DMS79 treated with DMSO at 0.1 percent for 48 hours (cell line): ENCODE data around the gene ZBTB47.

Source experiments
- DNase-seq: peaks from one replicate; lab custom pipeline; 2025; lab: John Stamatoyannopoulos, UW

The ZBTB47 gene

GRCh38 chr3:42712688-42713372 lies 59.3 kb downstream of the ZBTB47 start:
- DNase-seq, result no peak

- DNase-seq, result no peak
Observed at GRCh38 chr3:42713747-42714146, 60.2 kb downstream of the ZBTB47 start.

- no peak for DNase-seq
Observed at GRCh38 chr3:42714171-42714852, 60.8 kb downstream of the ZBTB47 start.
